Gastroesophageal sphincter (tissue), 3 donors: Measurements from ENCODE around the gene GTF3C1.

ENCODE experiments used
- CTCF ChIP-seq, 4 experiments: fragments of 200-600 bp in 2 of 4; fragments of 450-650 bp in 2 of 4; sonication (generic) in 1 of 4; IDR thresholded peaks; one replicate each; pipeline ENCODE4 v1.5.1; 2017 to 2019; ENCODE audit warnings: antibody characterized with exemption in 4 of 4, mild to moderate bottlenecking in 2 of 4, moderate library complexity in 2 of 4
- EP300 ChIP-seq: sonication (generic); formaldehyde crosslinking; IDR thresholded peaks from one replicate; pipeline ENCODE4 v1.6.1; 2017; ENCODE audit warnings: antibody characterized with exemption, mild to moderate bottlenecking
- POLR2A ChIP-seq, 2 donors: fragments of 450-650 bp; IDR thresholded peaks; one replicate each; pipeline ENCODE4 v1.6.1; 2017; ENCODE audit warnings: antibody characterized with exemption in 2 of 2, mild to moderate bottlenecking in 2 of 2, moderate library complexity in 1 of 2
- POLR2AphosphoS5 ChIP-seq: sonication (generic); formaldehyde crosslinking; IDR thresholded peaks from one replicate; pipeline ENCODE4 v1.6.1; 2017; ENCODE audit warnings: antibody characterized with exemption

- no peak for TF ChIP-seq CTCF (IDR thresholded peaks at IDR 0.05)
- no peak for TF ChIP-seq POLR2A (IDR thresholded peaks at IDR 0.05)
- no peak for TF ChIP-seq EP300
- no peak for TF ChIP-seq POLR2AphosphoS5
Observed at GRCh38 chr16:27596411-27596810, 46.7 kb upstream of the GTF3C1 start.
